Left lung (tissue), 10 donors: ENCODE results near the gene GRIA2. TPM values are rescaled to one million over a fixed set of nuclear protein-coding genes. Genes with fewer than 3 reads are reported as not detected.

Experiments used
- ATAC-seq: fragments of 200-7000 bp; cut with Tn5 transposase; one replicate; pipeline ENCODE4 v1.9.1; 2020; ENCODE audit warnings: moderate library complexity
- DNase-seq, 4 donors: peaks; one replicate each; pipeline ENCODE4 v3.0.0-alpha.2; 2013 to 2020
- H3K27ac ChIP-seq, 2 donors: fragments of 200-600 bp; sonication (generic) in 1 of 2; one replicate each; pipeline versions ENCODE4 v1.5.0 to v1.8.0; 2020 to 2021
- H3K27me3 ChIP-seq, 2 donors: fragments of 200-600 bp; sonication (generic) in 1 of 2; one replicate each; pipeline versions ENCODE4 v1.5.0 to v1.8.0; 2020 to 2021
- H3K36me3 ChIP-seq, 2 donors: fragments of 200-600 bp; sonication (generic) in 1 of 2; one replicate each; pipeline versions ENCODE4 v1.5.0 to v1.8.0; 2020 to 2021
- H3K4me1 ChIP-seq, 2 donors: fragments of 200-600 bp; one replicate each; pipeline ENCODE4 v1.8.0; 2021
- H3K4me3 ChIP-seq, 2 donors: fragments of 200-600 bp; sonication (generic) in 1 of 2; one replicate each; pipeline versions ENCODE4 v1.5.0 to v1.8.0; 2020 to 2021; ENCODE audit warnings: mild to moderate bottlenecking in 1 of 2
- H3K9me3 ChIP-seq, 2 donors: fragments of 200-600 bp; sonication (generic) in 1 of 2; one replicate each; pipeline versions ENCODE4 v1.5.0 to v1.8.0; 2020 to 2021
- CTCF ChIP-seq, 2 donors: fragments of 200-600 bp; sonication (generic) in 1 of 2; IDR thresholded peaks; one replicate each; pipeline versions ENCODE4 v1.5.0 to v1.8.0; 2021; ENCODE audit warnings: antibody characterized with exemption in 2 of 2
- intact Hi-C, 2 donors: fragments of 100-400 bp; cut with DNase I; formaldehyde crosslinking; loops; one replicate each; pipeline versions ENCODE4 v1.11.2 to v1.14.2; 2022
- polyA plus RNA-seq, 6 donors: library from polyadenylated mRNA; unstranded; fragments of 120-200 nt; gene quantifications; one replicate each; pipeline ENCODE4 v1.2.1, GENCODE V29; 2013; ENCODE audit not compliant: insufficient read length in 6 of 6
- total RNA-seq, 2 donors: library from RNA; stranded (reverse); fragmentation: NEBNext Ultra II Directional; extraction: Animal tissue kit (Norgen Biotek cat#: 25700); gene quantifications; one replicate each; pipeline ENCODE4 v1.2.1, GENCODE V29; 2021
- donor health status: DM: no; HTN: yes; CAD: no.
- donor health status: DM: no; HTN: no; CAD: no.

The GRIA2 gene
- total and polyA plus RNA-seq, 8 donors, result 1.5 to 3.5 (median 1.9) TPM; not detected in 2

- Histone ChIP-seq H3K4me3 (no peak overlapping the region), H3K9me3 (no peaks in the 10 kb centered on the region), H3K27me3 (no peaks in the 10 kb centered on the region), H3K36me3 (no peaks in the 10 kb centered on the region), H3K27ac (no peak overlapping the region), H3K4me1 (no peaks in the 10 kb centered on the region)
- intact Hi-C loops, result no loop called here
- DNase-seq, result no peak
- ATAC-seq, result no peak
- no peak for TF ChIP-seq CTCF (IDR thresholded peaks at IDR 0.05)
These were observed 151.6 kb downstream of the GRIA2 start for GRCh38 chr4:157372154-157372553.

- Histone ChIP-seq H3K27ac (no peak overlapping the region), H3K36me3 (no peaks in the 10 kb centered on the region), H3K4me1 (no peaks in the 10 kb centered on the region), H3K9me3 (no peaks in the 10 kb centered on the region), H3K4me3 (no peak overlapping the region), H3K27me3 (no peaks in the 10 kb centered on the region)
- no peak for TF ChIP-seq CTCF (IDR thresholded peaks at IDR 0.05)
- intact Hi-C loops, result no loop called here
- ATAC-seq, result no peak
- no peak for DNase-seq
These were observed 152.0 kb downstream of the GRIA2 start for GRCh38 chr4:157372567-157372966.

- no peak overlapping the region for H3K4me3 ChIP-seq
- no peaks in the 10 kb centered on the region for H3K27me3 ChIP-seq
- ATAC-seq (no peak), DNase-seq (peak in 2 of 4 donors; percentile 3 to 16)
- H3K9me3 ChIP-seq, result no peaks in the 10 kb centered on the region
- intact Hi-C loops, result no loop called here
- no peak for TF ChIP-seq CTCF (IDR thresholded peaks at IDR 0.05)
- H3K27ac ChIP-seq, result no peak overlapping the region
- no peaks in the 10 kb centered on the region for H3K4me1 ChIP-seq
- H3K36me3 ChIP-seq, result no peaks in the 10 kb centered on the region
These were observed 169.2 kb downstream of the GRIA2 start for GRCh38 chr4:157389741-157390140.

- Histone ChIP-seq H3K27me3 (no peaks in the 10 kb centered on the region), H3K4me1 (no peaks in the 10 kb centered on the region), H3K9me3 (peaks cover 0 to 3% of the 10 kb centered on the region in 2 donors), H3K27ac (no peak overlapping the region), H3K36me3 (no peaks in the 10 kb centered on the region), H3K4me3 (no peak overlapping the region)
- no peak for ATAC-seq
- intact Hi-C loops, result no loop called here
- no peak for DNase-seq
- no peak for TF ChIP-seq CTCF (IDR thresholded peaks at IDR 0.05)
These were observed 184.5 kb downstream of the GRIA2 start for GRCh38 chr4:157405070-157405469.

Other genes with a start within 250 kb of the GRIA2 start
- gene PDGFC, start 248.9 kb upstream of the GRIA2 start, total RNA-seq, result 10 to 100 TPM; 22.4 to 35.7 TPM
- gene PDGFC, start 248.9 kb upstream of the GRIA2 start, polyA plus RNA-seq, result 10 to 100 TPM; 30.5 to 51.6 (median 40.1) TPM
- 1 to 10 TPM; 4.0 to 7.2 TPM for gene GLRB, start 144.6 kb upstream of the GRIA2 start, total RNA-seq
- 1 to 10 TPM; 4.4 to 7.1 (median 6.0) TPM for gene GLRB, start 144.6 kb upstream of the GRIA2 start, polyA plus RNA-seq